HG03342 (cell line): ENCODE data around the gene RNF207.

Source experiments
- ATAC-seq: cut with Tn5 transposase; IDR thresholded peaks from one replicate; pipeline ENCODE4 v1.9.1; 2021; ENCODE audit warnings: mild to moderate bottlenecking, moderate library complexity; ENCODE audit not compliant: unreplicated experiment

The RNF207 gene

DNA sequence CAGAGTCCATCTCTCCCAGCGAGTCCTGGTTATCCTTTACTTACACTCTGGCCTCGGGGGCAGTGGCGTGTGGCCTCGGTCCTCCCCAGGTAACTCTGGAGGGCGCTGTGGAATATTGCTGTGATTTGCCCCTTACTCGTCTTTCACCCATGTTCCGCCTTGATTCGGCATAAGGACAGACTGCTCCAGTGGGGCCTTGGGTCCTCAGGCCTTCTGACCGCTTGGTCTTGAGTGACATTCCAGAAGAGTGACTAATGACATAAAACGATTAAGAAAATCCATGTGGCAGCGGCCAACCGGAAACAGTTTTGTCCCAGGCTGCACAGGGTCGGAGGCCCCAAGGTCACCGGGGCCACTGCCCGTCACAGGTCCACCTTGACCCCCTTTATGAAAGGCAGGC is 18.8 kb downstream of the RNF207 start:
- no peak for ATAC-seq

DNA sequence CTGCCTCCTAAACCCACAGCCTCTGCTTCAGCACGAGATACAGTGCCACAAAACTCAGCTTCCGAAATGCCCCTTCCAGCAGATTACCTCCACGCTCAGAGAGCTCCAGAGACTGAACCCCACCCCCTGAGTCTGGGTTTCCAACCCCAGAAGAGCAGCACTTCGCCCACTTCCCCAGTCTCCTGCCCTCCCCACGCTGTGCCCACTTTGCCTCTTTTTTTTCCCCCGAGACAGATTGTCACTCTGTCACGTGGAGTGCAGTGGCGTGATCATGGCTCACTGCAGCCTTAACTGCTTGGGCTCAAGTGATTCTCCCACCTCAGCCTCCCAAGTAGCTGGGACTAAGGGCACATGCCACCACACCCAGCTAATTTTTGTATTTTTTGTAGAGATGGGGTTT is 19.7 kb downstream of the RNF207 start:
- ATAC-seq: no peak

DNA sequence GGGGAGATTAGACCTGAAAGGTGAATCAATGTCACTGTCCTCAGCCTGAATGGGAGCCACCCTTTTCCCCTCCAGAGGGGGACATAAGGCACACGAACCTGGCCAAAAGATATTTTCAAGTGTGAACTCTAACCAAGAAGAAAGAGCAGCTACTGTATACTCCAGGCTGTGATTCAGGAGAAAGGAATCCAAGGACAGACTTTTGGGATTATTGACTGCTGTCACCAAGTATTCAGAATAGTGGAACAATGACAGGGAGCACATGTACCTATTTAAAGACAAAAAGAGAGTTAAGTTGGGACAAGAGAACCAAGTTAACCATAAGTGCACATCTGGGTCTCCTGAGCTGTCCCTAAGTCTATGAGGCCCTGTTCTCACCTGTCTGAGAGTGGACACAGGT is 27.5 kb downstream of the RNF207 start:
- ATAC-seq: no peak

DNA sequence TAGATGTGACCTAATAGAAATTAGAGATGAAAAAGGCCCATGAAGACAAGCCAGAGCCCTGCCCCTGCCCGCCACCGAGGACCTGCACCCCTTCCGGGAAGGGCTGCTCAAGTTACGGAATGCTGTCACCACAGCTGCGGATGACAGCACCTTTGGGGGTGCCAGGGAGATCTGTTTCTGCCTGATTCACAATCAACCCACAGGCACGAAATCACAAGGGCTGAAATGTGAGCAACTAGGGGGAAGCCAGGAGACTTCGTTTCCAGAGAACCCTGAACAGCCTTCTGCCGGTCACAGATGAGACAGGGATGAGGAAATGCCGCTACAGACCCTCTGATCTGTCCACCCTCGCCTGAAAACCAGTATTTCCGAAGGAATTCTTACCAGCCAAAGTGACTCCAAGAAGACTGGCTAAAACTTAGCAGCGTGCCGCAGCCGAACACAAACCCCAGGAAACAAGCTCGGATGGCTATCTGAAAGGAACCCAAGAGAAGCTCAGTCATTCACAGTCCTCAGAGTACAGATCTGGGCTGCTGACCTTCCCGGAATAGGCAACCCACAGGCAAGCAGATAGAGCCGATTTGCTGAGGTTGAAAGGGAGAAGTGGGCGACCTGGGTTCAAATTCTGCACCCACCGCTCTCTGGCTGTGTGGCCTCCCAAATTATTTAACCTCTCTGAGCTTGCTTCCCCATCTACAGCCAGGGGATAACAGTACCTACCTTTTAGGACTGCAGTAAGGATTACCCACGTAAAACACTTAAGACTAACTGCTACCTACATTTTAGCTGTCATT is 28.8 kb downstream of the RNF207 start:
- ATAC-seq: no peak

DNA sequence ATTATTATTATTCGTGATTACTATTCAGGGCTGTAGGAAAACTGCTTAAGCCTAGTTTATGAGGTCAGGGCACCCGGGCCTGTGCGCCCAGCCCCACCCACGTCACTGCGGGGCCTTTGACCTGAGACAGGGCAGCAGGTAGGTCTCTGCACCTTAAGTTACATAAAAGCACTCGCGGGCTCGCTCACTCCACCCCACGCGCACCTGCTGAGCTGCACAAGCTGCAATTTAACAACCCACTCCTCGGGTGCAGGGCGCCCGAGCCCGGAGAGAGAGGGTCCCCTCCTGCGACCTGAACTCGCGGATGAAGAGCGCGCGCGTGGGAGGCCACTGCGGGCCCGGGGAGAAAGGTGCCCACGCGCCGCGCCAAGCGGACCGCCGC is 29.4 kb downstream of the RNF207 start:
- peak; percentile 32 for ATAC-seq

DNA sequence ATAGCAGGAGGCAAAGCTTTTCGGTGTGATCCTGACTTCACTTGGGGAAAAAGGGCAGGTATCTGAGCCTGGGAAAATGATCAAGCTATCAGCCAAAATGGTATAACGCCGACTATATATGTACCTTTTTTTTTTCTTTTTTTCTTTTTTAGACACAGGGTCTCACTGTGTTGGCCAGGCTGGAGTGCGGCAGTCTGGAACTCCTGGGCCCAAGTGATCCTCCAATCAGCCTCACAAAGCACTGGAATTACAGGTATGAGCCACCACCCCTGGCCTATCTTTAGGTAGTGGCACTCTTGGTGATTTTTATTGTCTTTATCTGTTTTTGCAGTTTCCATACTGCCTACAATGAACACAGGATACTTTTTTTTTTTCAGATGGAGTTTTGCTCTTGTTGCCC is 31.2 kb downstream of the RNF207 start:
- no peak for ATAC-seq

DNA sequence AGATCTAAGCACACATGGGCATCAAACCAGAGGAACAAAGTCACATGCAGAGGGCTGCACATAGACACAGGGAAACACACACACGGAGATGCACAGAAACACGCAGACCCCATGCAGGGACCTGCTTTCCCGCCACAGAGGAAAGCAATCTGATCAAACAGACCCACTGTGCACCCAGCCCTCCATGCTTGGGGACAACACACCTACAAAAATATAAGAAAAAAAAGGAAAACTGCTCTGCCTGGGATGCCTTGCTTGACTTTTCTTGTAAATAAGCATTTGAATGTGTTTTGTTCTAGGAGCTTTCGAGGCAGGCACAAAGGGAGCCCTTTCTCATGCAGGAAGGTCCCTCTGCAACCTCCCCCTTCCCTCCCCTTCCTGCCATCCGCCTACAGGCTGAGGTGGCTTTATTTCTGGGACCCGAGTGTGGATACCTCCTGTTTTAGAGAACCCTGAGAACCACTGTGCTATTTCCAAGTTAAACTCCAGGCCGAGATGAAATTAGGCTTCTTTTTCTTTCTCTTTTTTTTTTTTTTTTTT is 33.4 kb downstream of the RNF207 start:
- ATAC-seq: no peak

DNA sequence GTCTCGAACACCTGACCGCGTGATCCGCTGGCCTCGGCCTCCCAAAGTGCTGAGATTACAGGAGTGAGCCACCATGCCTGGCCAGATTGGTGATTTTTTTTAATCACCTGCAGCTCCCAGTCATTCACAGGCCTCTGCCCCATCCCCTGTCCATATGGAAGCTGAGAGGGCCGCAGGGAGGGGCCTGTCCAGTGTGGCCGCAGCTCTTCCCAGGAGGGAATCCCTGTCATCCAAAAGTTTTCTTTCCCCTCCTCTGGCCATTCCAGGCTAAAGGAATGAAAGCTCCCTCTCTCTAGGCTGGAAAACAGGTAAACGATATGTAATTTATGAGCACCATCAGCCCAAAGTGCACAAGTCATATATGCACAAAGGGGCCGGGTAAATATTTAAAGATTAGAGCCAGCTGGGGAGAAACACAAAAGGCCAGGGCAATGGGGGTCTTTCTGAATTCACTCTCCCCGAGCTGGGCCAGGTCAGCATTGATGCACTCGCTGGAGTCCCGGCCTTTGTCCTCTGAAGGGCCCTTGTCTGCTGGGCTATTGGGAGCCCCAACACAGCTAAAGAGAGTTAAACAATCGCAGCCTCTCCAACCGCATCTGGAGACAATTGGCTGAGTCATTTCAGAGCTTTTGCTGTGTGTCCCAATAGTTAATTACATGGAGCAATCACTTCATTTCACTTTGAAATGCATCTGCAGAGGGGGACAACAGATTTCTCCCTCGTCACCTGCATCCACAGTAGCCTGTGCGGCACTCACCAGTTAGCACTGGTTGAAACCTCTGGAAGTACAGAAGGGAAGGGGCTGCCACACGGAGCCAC is 34.2 kb downstream of the RNF207 start:
- no peak for ATAC-seq

DNA sequence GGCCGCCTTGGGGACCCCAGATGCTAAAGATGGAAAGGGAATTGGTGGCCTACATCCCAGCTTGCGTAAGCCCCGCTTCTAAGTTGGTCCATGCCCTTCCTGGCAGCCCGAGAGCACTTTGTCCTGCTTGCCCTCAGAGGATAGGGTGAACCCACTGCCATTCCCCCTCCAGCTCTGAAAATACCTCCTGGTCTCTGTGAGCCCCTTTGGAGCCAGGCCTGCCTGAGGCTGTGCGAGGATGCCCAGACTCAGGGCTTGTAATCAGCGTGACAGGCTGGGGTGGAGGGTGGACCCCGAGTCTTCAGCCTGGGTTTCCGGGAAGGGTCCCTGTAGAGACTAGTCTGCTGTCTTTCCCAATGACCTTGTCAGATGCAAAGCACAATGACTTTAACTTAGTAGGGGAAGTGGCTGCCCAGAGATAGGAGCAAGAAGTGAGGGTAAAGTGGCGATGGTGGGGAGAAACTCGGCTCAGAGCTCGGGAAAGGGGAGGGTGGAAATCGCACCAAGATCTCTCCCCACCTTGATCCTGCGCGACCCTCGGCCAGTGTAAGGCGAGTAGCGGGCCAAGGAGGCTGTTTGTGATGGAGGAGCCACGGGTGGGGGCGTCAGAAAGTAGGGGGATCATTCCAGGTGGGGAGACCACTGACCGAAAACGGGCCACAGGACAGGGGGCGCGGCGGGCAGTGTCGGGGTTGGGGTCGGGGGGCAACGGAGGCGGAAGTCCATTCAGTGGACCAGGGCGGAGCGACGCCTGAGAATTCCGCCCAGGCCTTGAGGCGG is 35.4 kb downstream of the RNF207 start:
- ATAC-seq: no peak

DNA sequence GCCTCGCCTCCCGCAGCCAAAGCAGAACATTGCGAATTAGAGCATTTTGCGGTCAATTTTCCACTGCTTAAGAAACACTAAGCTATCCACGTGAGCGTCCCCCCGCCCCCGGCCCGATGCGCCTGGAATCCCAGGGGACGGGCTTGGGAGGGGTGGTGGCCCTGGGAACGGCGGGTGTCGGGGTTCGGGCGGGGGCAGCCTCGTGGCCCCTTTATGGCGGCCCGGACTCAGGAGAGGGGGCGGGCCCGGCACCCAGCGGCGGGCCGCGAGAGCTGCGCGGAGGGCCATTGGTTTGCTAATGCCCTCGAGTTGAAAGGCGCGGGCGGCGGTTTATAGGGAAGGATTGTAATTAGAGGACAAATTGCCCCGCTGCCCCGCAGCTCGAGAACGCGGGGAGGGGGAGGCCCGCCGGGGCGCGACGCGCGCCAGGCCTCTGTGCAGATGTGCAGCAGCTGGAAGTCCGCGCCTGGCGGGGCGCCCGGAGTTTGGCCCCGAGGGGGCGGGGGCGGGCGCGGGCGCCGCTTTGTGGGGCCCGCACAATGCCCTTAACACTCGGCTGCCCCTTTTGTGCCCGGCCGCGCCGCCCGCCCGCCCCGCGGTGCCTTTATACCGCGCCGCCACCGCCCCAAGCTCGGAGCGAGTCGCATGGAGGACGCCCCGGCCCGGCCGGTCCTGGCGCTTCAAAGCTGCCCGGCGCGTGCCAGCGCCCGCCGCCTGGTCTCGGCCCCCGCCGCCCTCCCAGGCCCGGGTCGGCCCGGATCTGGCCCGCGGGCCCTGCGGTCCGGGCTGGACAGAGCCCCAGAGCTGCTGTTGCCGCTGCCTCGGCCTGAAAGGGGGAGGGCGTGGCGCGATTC is 36.2 kb downstream of the RNF207 start:
- ATAC-seq: no peak

DNA sequence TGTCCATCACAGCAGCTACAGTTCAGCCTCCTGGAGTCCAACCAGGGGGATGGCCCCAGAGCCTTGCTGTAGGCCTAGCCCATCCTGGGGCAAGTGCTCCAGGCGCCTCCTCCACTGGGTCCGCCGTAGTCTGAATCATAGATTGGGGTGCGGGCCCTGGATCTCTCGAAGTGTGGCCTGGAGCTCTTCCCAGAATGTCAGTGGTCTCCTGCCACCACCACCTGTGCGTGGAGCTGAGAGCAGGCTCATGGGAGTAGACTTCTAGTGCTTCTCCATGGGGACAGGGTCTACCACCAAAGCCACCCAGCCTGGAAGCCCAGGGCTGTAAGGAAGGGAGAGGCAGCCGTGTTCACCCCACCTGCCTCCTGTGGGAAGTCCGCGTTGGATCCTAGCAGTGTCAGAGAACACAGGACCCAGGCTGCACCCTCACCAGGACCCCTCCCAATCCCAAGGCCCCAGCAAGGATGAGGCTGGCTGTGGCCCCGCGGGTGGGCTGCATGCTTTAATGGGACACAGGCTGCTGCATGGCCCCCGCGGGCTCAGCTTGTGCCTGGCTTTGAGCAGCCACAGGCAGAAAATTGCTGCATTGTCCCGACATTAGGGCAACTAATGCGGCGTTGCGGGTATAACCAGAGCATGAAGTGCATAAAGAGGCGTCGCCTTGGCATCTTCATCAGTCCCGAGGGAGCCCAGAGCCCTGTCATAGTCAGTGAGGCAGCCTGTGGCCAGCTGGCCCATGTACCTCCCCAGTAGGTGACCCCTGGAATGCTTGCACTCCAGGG is 37.3 kb downstream of the RNF207 start:
- ATAC-seq: no peak

DNA sequence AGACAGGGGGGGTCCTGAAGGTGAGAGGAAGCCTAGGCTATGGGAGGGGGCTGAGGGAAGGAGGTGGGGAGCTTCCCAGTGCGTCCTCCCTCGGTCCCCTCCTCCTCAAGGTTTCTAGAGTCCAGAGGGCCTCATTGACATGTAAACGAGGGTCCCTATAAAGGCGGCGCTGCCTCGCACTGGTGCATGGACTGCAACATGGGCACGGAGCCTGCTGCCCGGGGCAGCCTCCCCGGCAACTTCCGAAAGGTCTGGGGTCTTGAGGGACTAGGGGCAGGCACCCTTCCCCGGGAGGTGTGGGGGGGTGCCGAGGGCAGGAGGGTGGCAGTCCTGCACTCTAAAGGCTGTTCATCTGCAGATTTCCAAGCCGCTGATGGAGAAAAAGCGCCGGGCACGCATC is 38.1 kb downstream of the RNF207 start, which contains the start of gene HES3:
HES3 (plus strand) TSS at position 187 of the 400 bp plus-strand sequence; CDS start at position 374, 187 bp downstream.
- no peak for ATAC-seq

DNA sequence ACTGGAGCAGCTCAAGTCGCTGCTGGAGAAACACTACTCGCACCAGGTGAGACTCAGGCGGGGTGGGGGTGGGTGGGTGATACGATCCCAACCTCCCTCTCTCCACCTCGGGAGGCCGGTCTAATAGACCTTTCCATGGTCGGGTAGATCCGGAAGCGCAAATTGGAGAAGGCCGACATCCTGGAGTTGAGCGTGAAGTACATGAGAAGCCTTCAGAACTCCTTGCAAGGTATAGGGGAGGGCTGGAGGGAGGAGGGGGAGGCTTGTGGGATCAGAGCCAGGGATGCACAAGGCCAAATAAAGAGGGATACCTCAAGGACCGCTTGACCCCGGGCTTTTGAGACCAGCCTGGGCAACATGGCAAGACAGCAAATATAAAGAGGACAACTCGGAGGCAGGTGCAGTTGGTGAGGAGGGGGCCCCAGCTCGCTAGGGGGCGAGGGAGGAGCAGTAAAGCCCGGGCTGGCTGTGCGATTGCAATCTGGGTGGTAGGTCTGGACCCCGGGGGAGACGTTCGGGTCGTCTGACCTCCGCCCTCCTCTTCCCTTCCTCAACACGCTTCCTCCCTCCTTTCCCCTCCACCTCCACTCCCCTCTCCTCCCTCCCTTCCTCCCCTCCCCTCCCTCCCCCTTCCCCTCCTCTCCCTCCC is 38.6 kb downstream of the RNF207 start:
- ATAC-seq: no peak

DNA sequence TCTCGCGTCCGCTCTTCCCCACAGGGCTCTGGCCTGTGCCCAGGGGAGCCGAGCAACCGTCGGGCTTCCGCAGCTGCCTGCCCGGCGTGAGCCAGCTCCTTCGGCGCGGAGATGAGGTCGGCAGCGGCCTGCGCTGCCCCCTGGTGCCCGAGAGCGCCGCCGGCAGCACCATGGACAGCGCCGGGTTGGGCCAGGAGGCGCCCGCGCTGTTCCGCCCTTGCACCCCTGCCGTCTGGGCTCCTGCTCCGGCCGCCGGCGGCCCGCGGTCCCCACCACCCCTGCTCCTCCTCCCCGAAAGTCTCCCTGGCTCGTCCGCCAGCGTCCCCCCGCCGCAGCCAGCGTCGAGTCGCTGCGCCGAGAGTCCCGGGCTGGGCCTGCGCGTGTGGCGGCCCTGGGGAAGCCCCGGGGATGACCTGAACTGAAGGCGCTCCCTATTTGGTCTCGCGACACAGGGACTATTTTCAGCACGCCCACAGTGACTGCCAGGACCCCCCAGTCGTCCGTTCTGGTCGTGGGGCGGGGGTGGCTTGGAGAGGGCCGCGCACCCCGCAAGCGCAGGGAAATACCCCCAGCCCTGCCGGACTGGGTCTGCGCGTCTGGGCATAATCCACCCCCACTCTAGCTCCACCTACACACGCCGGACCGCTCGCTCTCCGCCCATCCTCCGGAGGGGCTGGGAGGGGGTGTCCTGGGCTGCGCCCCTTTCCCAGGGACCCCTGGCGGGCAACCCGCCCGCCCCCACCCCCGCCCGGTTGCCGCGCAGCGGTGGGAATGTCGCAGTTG is 39.4 kb downstream of the RNF207 start:
- ATAC-seq: peak; percentile 42

DNA sequence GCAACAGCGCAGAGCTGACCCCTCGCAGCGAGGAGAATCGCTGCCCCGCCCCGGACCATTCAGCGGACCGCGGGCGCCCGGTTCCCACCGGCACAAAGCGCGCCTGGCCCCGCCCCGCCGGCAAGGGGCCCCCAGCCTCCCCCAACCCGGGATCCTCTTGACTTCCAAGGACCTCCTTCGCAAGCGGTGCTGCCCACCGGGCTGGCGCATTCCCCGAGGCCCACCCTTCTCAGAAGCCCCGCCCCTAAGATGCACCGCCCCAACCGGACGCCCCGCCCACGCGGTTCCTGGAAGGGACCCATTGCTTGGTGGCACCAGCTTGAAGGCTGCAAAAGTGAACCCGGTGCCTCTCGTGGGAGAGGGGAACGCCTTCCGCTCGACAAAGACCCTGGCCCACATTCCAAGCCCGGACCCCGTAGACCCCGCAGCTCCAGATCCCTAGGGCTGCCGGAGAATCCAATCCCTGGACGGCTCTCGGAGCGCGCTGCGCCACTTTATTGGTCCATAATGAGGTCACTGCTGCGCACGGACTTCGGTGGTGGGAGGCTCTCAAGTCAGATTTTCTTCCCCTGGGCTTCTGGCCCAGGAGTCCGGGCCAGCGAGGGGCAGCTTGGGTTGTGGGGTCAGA is 40.1 kb downstream of the RNF207 start:
- no peak for ATAC-seq

DNA sequence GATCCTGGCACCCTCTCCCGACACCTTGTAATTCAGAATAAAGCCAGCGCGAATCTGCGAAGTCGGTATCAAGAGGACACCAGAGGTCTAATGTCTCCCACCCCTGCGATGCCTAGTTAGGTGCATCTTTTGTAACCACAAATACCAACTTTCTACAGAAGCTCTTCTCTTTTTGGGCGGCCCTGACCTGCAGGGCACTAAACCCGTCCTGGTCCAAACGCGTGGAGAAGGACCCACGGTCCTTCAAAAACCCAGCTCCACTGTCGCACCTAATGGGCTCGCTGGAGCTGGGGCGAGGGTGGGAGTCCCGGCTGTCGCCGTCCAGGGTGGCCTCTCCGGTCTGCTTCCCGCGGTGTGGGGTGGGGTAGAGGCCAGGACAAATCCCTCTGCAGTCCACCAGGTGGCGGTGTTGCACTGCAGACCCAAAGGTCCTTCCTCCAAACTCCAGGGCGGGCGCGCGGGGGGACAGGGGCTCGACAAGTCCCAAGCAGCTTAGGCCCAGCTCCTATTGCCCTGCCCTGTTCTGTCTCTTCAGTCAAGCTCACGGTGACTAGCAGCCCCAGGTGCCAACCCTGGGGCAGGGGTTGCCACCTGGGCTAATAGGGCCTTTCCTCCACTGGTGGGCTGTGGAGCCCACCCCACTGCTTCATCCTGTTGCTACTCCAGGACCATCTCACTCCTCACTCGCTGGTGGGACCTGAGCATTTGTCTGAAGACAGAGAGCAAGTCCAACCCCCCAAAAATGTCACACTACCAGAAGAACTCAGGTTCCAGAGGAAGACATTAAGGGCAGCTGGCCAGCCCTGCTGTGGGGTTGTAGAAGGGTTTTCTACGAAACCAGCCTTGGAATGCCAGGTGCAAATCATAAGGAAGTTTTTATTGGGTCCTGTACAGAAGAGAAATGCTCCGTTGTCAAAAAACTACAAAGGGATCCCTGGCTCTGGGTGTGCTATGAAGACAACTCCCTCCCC is 40.9 kb downstream of the RNF207 start:
- no peak for ATAC-seq

DNA sequence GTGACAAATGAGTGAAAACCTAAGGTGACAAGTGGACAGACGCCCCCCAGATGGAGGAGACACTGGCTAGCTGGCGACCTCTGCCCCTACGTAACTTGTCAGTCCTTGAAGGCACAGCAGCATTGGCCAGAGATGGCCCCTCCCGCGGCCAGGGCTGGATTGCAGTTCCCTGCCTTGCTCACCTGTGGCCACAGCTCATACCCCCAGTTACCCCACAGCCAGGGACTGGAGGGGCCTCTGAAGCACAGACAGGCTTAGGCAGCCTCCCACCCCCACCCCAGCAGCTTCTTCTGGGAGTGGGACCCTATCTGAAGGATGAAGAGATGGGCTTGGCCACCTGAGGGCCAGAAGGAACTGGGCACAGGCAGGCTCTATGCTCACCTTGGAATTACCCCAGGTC is 41.7 kb downstream of the RNF207 start:
- no peak for ATAC-seq
